ENCODE results near the gene FBXW5.

FBXW5 gene

DNA sequence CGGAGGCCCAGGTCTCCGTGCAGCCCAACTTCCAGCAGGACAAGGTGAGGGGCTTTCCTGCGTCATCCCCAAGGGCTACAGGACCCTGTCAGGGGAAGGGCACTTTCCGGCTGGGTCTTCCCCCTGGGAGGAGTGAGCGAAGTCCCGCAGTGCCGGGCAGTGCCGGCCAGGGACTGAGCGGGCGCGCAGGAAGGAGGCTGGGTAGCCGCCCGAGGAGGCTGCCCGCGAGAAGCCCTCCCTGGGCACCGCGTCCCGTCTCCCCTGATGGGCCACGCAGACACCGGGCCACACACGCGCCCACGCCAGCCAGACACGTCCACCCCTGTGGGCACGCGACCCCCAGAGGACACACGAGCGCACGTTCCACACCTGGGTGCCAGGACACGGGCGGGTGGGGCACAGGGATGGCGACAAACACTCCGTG lies 33.1 kb upstream of the FBXW5 start:
- ChIA-PET CTCF (no interaction called here), POLR2A (ENCODE audit: low non-redundant PET) (interaction anchor here (0.5 to 0.6 kb wide), 2 partner anchors 24 to 125 kb away, joined by 3 read pairs; no protein-coding TSS in a partner anchor)
- H3K27ac ChIP-seq: peak overlapping the region; percentile 80
- no peak for DNase-seq (ENCODE audit: low spot score)
- TF ChIP-seq, protein P1, sequence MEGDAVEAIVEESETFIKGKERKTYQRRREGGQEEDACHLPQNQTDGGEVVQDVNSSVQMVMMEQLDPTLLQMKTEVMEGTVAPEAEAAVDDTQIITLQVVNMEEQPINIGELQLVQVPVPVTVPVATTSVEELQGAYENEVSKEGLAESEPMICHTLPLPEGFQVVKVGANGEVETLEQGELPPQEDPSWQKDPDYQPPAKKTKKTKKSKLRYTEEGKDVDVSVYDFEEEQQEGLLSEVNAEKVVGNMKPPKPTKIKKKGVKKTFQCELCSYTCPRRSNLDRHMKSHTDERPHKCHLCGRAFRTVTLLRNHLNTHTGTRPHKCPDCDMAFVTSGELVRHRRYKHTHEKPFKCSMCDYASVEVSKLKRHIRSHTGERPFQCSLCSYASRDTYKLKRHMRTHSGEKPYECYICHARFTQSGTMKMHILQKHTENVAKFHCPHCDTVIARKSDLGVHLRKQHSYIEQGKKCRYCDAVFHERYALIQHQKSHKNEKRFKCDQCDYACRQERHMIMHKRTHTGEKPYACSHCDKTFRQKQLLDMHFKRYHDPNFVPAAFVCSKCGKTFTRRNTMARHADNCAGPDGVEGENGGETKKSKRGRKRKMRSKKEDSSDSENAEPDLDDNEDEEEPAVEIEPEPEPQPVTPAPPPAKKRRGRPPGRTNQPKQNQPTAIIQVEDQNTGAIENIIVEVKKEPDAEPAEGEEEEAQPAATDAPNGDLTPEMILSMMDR (conservative IDR thresholded peaks at IDR 0.05; ENCODE audit: low read depth): no peak

DNA sequence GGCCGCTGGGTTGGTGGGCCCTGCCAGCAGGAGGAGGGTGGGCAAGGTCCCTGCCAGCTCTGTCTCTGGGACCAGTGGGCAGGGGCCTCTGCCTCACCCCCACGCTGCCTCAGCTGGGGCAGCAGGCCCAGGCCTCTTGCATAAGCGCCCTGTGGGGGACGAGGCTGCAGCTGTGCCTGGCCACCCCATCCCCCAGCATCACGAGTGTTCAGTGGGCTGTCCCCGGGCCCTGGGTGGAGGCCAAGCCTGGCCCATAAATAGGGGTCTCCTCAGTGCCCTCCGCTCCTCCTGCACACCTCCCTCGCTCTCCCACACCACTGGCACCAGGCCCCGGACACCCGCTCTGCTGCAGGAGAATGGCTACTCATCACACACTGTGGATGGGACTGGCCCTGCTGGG lies 32.7 kb upstream of the FBXW5 start, which contains the start of gene PTGDS:
Gene PTGDS (plus strand): TSS at position 282 of the 400 bp plus-strand sequence. CDS start 75 bp downstream, at position 357.
- ChIA-PET CTCF (interaction anchor here (1.0 kb wide), 1 partner anchor 12 kb away, joined by 3 read pairs; no protein-coding TSS in a partner anchor), POLR2A (ENCODE audit: low non-redundant PET) (no interaction called here)
- TF ChIP-seq, protein P1 (conservative IDR thresholded peaks at IDR 0.05; ENCODE audit: low read depth): no peak
- peak within 1 kb of the TSS; percentile 80 for H3K27ac ChIP-seq
- DNase-seq (ENCODE audit: low spot score): no peak

DNA sequence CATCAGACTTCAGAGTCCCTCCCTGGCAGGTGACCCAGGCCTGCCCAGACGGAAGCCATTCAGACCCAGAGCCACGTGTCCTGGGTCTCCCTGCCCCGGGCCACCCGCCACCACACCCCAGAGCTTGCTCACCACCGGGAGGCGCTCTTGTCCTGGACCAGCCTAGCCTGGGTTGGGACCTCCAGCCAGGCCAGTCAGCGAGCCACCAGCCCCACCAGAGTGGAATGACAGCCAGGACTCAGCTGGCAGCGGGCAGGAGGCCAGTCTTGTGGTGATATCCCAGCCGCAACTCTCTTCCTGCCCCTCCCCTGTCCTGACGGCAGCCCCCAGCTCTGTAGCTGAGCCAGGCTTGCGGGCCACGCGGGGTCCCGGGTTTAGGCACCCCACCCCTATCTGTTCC lies 31.1 kb upstream of the FBXW5 start:
- POLR2A ChIA-PET (ENCODE audit: low non-redundant PET): interaction anchor here (0.6 to 1.0 kb wide), 2 partner anchors 17 to 89 kb away, joined by 6 to 9 read pairs; partner anchors contain the start of gene PAXX
- TF ChIP-seq, protein P1 (conservative IDR thresholded peaks at IDR 0.05; ENCODE audit: low read depth): no peak; the same call in 1 of the 2 replicates
- peak overlapping the region; percentile 80 for H3K27ac ChIP-seq
- DNase-seq (ENCODE audit: low spot score): no peak
- CTCF ChIA-PET: interaction anchor here (0.6 to 1.8 kb wide), 8 partner anchors 17 to 258 kb away, joined by 3 to 6 read pairs (median 3); partner anchors contain the start of gene PAXX

DNA sequence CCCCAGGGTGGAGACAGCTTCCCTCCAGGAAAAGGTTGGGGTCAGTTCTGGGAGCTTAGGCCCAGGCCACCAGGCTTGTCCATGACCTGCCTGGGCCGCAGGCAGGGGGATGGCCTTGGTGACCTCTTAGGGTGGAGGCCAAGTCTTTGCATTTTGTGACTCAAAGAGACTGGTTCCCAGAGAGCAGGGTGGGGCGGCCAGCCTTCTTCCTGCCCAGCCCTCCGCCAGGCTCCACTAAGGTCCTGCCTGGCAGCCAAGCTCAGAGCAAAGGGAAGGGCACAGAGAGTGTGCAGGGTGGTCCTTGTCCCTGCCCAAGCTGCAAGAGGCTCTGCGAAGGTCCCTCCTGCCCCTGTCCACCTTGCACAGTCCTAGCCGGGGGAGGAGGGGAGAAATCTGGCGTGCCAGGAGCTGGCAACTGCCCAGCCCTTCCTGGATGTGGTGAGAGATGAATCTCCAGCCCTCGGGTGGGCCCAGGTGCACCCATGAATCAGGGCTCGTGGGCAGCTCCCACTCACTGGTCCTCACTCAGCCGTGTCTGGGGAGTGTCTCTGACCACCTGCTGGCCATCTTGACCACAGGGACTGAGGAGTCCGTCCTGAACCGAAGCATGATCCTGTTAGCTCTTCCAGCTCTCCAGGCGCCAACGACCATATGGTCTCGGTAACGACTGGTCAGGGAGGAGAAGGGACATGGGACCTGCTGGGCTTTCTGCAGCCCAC lies 30.4 kb upstream of the FBXW5 start:
- POLR2A ChIA-PET (ENCODE audit: low non-redundant PET): interaction anchor here (0.6 to 1.0 kb wide), 2 partner anchors 17 to 89 kb away, joined by 6 to 9 read pairs; partner anchors contain the start of gene PAXX
- TF ChIP-seq, protein P1 (conservative IDR thresholded peaks at IDR 0.05; ENCODE audit: low read depth): no peak
- peak overlapping the region; percentile 80 for H3K27ac ChIP-seq
- peak; percentile 57 for DNase-seq (ENCODE audit: low spot score)
- CTCF ChIA-PET: interaction anchor here (0.6 to 1.8 kb wide), 8 partner anchors 10 to 118 kb away, joined by 3 to 6 read pairs (median 4); partner anchors contain the start of gene NPDC1

GRCh38 chr9:136973618-136974617 lies 29.4 kb upstream of the FBXW5 start:
- no peak for DNase-seq (ENCODE audit: low spot score)
- TF ChIP-seq, protein P1 (conservative IDR thresholded peaks at IDR 0.05; ENCODE audit: low read depth): no peak
- POLR2A ChIA-PET (ENCODE audit: low non-redundant PET): no interaction called here
- CTCF ChIA-PET: interaction anchor here (0.6 to 1.7 kb wide), 4 partner anchors 9 to 73 kb away, joined by 3 to 4 read pairs (median 4); partner anchors contain the start of gene NPDC1
- peak overlapping the region; percentile 80 for H3K27ac ChIP-seq
